ENCODE measurements around the gene POMT2.
"Not testable (repeated sequence)": the region's sequence is repeated elsewhere in the genome, so short reads cannot be mapped to it uniquely, and the experiment has no call there.

Gene POMT2

GRCh38 chr14:77290705-77291104, 30.0 kb downstream of the POMT2 start:
- no peak for DNase-seq

GRCh38 chr14:77286576-77286975, 34.1 kb downstream of the POMT2 start:
- DNase-seq = no peak

- DNase-seq = no peak
Measured at GRCh38 chr14:77284466-77284865, 36.2 kb downstream of the POMT2 start.

DNA sequence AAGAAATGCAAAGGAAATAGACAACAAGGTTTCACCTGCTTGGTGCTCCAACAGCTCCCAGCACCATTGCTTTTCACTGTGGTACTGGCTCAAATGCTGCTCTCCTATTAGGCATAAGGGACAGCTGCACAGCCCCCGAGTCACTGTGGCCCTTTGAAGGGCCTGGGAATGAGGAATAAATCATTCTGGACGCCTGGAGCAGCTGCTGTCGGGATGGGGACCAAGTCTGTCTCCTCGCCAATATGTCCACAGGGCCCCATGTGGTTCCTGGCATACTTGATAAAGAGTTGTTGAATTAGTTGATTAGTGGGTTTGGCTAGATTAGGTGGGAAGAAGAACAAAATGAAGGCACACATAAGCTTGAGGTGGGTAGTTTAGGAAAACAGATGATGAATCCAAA, 36.6 kb downstream of the POMT2 start:
- no peak for DNase-seq

GRCh38 chr14:77281852-77282410, 38.8 kb downstream of the POMT2 start:
- DNase-seq = no peak

- DNase-seq = not testable (repeated sequence)
Measured at GRCh38 chr14:77280921-77281320, 39.8 kb downstream of the POMT2 start.

- DNase-seq = no peak
Measured at GRCh38 chr14:77279719-77280118, 41.0 kb downstream of the POMT2 start.

GRCh38 chr14:77278461-77279230, 42.0 kb downstream of the POMT2 start:
- DNase-seq = no peak

DNA sequence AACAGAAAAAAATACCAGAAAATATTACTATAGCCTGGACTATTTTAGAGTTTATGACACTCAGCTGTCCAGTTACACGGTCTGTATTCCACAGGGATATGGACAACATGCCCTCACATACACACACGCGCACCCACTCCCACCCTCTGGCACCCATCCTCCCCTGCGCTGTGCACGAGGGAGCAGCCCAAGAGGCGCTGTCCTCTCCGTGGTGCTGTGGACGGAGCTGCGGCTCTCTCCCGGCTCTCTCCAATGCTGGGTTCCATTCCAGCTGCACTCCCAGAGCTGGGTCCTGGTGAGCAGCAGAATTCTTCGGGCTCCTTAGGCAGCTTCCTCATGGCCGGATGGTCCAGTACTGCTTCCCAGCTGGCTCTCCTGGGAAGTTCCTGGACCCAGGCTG, 43.7 kb downstream of the POMT2 start:
- no peak for DNase-seq

DNA sequence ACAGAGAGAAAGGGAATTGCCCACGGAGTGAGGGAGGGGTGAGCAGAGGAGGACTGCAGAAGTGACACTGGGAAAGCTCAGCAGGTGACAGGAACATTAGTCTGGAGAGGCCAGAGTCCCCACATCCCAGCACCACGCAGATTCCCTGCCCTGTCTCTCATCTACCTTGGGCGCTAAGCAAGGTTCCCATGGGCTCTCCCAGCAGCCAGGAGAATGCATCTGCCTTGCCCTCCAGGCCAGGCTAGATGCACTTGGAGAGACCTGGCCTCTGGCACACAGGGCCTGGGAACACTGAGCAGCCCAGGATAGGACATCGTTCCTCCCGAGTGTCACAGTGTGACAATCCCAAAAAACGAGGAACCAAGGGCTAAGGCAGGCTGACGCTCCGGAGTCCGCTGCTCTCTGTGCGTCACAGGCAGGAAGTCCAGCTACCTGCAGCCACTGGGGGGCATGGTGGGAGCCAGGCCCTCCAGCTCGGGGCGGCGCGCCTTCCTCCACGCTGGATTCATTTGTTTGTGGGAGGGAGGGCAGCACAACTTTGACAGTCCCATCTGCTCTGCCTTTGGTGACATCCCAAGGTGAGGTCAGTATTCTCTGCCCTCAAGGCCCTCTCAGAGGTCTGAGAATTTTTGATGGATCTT, 44.3 kb downstream of the POMT2 start:
- no peak for DNase-seq

DNA sequence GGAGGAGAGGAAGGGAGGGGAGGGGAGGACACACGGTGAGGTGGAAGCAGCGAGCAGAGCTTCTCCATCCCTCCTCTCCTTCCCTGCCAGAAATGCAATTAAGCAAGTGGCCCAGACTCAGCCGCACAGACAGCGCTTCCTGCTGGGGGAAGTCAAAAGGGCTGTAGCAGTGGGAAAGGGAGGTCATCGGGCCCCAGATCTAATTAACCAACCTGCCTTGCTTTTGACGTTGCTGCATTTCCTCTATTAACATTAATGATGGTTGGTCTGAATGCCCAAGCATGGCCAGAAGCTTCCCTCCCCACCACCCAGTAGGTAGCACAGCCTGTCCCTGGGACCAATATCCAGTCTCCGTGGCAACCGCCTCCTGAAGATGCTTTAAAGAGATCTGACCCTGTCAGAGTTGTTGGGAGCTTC, 45.1 kb downstream of the POMT2 start:
- no peak for DNase-seq

DNA sequence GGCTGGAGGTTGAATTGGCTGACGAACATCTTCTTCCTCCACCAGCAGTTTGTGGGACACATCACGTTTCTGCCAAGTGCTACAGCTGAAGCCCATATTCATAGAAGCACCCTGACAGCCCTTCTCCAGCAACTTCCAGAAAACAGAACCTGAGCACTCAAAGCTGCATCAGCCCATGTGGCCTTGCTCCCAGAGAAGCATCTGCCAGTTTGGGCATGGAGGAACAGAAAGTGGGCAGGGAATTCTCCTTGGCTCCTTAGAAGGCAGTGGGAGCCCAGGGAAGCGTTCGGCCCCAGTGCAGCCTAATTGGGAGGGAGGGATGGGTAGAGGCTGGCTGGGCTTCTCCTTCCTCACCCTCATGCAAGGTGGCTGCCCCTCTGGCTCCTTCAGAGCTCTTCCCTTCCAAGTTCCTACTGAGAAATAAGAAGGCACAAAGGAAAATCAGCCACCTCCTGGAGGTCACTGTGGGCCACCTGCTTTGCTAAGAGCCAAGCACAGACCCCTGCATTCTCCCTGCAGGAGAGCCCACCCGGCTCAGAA, 45.6 kb downstream of the POMT2 start:
- DNase-seq = no peak

DNA sequence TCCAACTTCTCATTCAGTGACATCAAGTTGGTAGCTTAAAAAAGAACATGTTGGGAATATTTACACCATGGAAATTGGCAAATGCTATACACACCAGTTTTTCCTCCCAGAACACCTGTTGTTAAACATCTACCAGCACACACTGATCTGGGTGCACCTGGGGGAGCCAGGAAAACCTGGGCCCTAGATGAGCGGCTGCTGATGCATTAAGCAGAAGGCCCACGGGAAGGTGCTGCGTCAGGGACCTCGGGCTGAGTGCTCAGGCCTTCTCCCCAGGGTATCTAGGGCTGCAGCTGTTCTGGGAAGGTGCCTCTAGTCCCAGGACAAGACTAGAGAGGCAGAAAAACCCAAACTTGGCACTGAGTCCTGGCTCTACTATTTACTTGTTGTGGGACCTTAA, 46.9 kb downstream of the POMT2 start:
- no peak for DNase-seq

DNA sequence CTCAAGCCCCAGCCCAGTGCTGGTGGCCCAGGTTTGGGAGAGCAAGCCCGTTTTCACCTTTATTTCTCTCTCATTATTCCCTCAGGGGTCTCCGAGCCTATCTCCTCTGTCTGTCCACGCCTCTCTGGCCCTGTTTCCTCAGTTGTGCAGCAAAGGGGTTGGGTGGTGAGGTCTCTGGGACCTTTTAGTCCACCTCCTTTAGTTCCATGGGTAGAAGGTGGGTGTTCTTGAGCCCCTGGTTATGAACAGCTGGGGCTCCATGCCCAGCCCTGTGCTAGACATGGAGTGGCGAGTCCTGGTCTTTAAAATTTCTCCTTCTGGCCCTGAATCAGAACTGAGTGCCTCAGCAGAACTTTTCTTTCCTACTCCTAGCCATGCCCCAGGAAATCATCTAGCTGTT, 48.4 kb downstream of the POMT2 start:
- no peak for DNase-seq

GRCh38 chr14:77271113-77271710, 49.5 kb downstream of the POMT2 start, which contains the start of gene NGB:
NGB (minus strand) TSS chr14:77271206; CDS start chr14:77270937, 269 bp downstream.
- DNase-seq = no peak

DNA sequence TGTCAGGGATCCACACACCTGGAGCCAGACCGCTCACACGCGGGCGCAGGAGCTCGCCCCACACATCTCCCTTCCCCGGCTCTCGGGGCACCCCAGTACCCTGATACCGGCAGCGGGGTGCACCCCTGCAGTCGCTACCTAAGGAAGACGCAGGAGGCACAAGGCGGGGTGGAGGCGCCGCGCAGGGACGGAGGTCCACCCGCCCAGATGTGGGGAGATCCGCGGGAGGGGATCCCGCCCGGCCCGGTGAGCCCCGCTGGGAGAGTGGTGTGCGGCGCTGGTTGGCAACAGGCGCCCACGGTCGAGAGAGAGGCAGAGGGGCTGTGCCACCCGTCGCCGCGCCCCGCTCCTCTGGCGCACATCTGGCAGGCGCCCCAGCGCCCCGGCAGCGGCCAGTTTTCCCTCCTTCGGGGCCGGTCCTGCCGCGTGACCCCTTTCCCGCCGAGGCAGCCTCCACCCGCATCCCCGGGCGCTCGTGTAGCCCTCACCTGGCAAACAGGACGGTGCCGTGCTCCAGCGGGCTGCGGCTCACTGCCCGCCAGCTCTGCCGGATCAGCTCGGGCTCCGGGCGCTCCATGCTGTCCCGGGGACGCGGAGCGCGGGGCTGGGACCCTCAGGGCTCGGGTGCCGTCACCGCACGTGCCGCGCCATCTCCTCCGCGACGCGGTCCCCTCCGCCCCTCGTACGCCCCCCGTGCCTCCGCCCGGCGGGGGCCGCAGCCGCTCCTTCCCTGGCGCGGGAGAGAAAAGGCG, 50.1 kb downstream of the POMT2 start:
- no peak for DNase-seq

DNA sequence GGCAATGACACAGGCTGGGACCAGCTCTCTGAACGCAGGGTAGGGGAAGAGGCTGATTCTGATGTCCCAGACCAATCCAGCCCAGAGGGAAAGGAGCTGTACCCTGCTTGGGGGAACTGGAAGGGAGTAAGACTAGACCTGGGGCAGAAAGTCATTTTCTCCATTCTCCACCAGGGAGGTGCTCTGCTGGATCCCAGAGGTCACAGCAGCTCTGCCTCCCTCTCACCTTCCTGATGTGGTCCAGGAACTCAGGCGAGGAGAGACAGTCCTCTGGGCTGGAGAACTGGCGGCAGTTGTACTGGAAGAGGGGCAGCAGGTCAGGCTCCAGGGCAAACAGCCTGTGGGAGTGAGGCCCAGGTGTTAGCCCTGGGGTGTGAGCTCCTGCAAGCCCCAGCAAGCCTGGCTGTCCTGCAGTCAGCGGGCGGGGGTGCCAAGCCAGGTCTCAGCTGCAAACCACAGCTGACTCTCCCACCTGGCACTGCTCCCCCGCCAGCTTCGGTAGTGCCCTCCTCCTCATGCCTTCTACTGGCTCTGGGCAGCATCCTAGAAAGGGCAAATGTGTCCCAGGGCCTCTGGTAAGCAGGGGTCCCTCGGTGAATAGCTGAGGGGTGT, 51.6 kb downstream of the POMT2 start:
- no peak for DNase-seq

DNA sequence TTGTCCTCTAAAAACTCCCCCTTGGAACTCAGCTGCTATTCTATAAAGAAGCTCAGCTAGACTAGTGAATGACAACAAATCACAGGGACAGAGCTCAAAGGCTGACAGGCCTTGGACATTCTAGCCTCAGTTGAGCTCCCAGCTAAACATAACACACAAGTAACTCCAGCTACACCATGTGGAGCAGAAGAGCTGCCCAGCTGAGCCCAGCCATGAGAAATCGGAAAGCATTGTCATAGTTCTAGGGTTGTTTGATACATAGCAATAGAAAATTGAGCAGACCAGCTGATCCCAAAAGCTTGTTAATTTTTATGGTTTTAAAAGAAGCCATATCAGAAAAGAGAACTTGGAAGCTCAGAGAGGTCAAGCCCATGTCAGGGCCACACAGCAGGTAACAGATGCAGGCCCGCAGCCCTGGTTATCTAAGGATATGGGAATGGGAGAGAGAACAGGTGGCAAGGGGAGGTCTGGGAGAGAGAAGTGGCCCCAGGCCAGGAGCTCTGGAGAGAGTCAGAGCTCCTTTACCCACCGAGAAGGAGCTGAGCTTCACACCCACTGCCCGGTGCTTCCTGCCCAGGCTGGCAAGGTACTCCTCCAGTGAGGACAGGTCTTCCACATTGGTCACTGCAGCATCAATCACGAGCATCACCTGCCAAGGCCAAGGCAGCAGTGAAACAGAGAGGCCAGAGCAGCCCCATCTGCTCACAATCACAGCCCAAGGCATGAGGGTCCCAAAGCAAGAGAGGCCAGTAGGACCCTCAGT, 52.6 kb downstream of the POMT2 start:
- DNase-seq = no peak

- no peak for DNase-seq
Measured at GRCh38 chr14:77266336-77266735, 54.3 kb downstream of the POMT2 start.

DNA sequence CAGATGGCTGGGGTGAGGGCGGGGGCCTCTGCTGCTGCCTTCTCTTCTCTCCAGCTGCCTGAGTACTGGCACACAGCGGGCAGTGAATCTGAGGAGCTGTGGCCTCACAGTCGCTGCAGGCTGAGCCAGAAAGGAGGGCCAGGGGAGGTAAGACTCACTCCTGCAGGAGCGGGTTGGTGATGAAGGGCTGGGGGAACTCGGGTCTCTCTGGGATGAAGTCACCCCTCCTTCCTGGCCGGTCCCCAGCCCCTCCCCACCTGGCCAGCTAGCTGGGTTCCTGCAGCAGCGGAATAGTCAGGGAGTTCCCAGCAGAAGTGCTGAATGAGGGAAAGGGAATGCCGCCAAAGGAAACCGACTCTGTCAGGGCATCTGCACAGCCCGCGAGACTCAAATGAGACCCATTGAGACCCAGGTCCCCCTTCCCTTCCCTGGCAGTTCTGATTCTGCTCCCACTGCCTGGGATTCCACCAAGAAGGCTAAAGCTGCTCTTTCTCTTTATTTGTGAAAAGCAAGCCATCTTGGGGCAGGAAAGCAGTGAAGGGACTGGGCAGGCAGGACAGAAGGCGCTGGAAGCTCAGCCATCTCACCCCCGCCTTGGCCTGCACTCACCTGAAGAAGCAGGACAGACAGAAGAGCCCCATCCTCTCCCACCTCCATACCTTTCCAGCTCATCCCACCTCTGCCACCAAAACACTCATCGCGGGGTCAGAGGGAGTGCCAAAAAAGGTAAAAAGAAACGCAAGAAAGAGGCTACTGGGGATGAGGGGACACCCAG, 54.9 kb downstream of the POMT2 start:
- no peak for DNase-seq

- no peak for DNase-seq
Measured at GRCh38 chr14:77265187-77265515, 55.5 kb downstream of the POMT2 start.
